ENCODE results near the gene LSR.
"Not testable (repeated sequence)": the region's sequence is repeated elsewhere in the genome, so short reads cannot be mapped to it uniquely, and the experiment has no call there.

The LSR gene

DNA sequence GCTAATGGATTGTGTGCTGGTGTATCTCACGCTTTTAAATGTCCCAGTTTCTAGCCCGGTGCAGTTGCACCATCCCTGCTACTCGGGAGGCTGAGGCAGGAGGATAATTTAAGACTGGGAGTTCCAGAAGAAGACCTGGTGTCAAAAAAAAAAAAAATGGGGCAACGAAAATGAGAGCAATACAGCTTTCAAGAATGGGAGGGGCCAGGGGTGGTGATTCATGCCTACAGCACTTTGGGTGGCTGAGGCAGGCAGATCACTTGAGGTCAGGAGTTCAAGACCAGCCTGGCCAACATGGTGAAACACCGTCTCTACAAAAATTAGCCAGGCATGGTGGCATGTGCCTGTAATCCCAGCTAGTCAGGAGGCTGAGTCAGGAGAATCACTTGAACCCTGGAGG is 37.3 kb downstream of the LSR start:
- not testable (repeated sequence) for DNase-seq (ENCODE audit: low spot score)

DNA sequence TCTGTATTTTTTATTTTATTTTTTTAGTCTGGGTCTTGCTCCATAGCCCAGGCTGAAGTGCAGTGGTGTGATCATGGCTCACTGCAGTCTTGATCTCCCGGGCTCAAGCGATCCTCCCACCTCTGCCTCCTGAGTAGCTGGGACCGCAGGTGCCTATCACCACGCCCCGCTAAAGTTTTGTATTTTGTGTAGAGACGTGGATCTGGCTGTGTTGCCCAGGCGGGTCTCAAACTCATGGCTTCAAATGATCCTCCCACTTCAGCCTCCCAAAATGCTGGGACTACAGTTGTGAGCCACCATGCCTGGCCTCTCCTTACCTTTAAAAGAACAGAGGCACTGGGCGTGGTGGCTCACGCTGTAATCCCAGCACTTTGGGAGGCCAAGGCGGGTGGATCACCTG is 38.9 kb downstream of the LSR start:
- no peak for DNase-seq (ENCODE audit: low spot score)

- DNase-seq (ENCODE audit: low spot score): no peak
These were observed 39.5 kb downstream of the LSR start for GRCh38 chr19:35288331-35288730.

GRCh38 chr19:35288906-35289305 is 40.1 kb downstream of the LSR start:
- no peak for DNase-seq (ENCODE audit: low spot score)

- no peak for DNase-seq (ENCODE audit: low spot score)
These were observed 41.8 kb downstream of the LSR start for GRCh38 chr19:35290381-35291127.

- no peak for DNase-seq (ENCODE audit: low spot score)
These were observed 42.5 kb downstream of the LSR start for GRCh38 chr19:35291259-35291658.

GRCh38 chr19:35291916-35292315 is 43.1 kb downstream of the LSR start, which contains the start of gene MAG:
Gene MAG, plus strand, starts transcription at chr19:35292161. Its CDS starts 3,248 bp downstream, at chr19:35295409.
- DNase-seq (ENCODE audit: low spot score): no peak

DNA sequence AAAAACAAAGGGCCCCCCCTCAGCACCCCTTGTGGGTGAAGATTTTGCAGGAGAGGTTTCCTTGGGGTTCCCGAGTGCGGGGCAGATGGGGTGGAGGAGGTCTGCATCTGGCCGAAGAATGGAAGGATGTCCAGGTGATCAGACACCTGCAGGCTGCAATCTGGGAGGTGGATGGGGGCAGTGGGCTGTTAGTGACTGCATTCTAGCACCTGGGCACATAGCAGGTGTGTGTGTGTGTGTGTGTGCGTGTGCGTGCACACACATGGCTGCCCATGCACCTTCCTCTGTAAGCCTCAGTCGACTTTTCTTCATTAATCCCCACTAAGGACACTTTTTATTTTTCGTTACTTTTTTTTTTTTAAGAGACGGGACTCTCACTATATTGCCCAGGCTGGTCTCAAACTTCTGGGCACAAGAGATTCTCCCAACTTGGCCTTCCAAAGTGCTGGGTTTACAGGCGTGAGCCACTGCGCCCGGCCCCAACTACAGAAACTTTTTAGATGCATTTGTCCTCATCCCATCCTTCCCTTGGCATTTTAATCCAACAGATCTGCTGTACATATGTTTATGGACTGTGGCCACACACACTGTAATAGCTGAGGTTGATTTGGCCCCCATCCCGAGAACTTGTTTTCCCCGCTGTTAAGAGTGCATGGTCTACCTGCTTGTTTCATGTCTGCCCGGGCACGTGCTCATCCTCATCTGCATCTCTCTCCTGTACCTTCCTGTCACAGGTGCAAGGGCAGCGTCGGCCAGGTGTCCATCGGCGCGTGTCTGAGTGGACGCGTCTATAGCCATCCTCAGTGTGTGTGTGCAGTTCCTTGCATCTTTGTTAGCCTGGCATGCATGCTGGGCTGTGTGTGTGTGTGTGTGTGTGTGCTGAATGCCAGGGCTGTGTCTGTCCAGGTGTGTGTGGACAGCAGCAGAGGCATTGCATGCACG is 43.9 kb downstream of the LSR start:
- DNase-seq (ENCODE audit: low spot score): no peak

- no peak for DNase-seq (ENCODE audit: low spot score)
These were observed 44.5 kb downstream of the LSR start for GRCh38 chr19:35293363-35293739.

DNA sequence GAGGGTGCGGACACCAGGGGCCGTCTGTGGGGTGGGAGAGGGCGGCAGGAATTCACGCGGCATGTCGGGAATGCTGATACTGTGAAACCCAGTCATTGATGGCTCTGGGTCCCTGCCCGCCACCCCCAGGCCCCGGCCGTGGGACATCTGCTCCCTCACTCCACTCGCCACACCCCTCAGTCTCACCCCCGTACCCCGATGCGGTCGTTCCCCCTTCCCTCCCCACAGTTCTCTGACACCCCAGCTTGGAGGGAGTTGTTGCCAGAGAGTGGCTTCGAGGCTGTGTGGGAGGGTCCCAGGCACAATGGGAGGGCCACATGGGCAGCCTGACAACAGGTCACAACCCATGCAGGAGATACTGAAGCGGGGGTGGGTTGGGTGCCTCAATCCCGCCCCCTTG is 45.0 kb downstream of the LSR start:
- no peak for DNase-seq (ENCODE audit: low spot score)

DNA sequence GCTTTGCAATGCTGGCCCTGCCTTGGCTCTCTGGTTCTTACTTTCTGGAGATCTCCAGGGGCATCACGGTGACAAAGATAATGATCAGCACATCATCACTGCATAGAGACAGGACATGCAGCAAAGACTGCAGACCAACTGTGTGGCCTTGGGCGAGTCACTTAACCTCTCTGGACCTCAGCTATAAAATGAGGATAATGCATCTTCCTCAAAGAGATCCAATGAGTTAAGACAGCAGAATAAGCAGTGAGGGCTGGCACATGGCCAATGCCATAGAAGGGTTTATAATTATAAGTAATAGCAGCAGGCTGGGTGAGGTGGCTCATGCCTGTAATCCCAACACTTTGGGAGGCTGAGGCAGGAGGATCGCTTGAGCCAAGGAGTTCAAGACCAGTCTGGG is 45.5 kb downstream of the LSR start:
- DNase-seq (ENCODE audit: low spot score): no peak

DNA sequence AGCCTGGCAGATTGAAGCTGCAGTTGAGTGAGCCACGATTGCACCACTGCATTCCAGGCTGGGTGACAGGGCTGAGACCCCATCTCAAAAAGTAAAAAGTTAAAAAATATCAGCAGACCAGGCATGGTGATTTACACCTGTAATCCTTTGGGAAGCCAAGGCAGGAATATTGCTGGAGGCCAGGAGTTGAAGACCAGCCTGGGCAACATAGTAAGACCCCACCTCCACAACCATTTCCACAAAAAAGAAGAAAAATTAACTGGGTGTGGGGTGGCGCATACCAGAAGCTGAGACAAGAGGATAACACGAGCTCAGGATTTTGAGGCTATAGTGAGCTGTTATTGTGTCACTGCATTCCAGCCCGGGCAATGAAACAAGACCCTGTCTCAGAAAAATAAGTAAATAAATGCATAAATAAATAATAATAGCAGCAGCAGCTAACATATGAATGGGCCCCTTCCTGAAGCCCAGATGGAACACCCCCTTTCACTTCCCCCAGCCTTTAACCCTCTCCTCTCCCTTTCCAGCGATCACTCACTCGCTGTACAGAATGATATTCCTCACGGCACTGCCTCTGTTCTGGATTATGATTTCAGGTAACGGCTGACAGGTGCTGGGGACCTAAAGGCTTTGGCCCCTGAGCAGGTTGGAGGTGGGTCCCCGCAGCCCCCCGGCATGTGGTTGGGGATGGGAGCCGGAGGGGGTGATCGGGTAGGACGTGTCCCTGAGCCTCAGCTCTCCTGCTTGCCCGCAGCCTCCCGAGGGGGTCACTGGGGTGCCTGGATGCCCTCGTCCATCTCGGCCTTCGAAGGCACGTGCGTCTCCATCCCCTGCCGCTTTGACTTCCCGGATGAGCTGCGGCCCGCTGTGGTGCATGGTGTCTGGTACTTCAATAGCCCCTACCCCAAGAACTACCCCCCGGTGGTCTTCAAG is 46.3 kb downstream of the LSR start:
- DNase-seq (ENCODE audit: low spot score): no peak

- DNase-seq (ENCODE audit: low spot score): no peak
These were observed 47.1 kb downstream of the LSR start for GRCh38 chr19:35295792-35296462.

GRCh38 chr19:35296644-35297514 is 48.1 kb downstream of the LSR start:
- DNase-seq (ENCODE audit: low spot score): no peak

- DNase-seq (ENCODE audit: low spot score): no peak
These were observed 48.7 kb downstream of the LSR start for GRCh38 chr19:35297515-35297848.

DNA sequence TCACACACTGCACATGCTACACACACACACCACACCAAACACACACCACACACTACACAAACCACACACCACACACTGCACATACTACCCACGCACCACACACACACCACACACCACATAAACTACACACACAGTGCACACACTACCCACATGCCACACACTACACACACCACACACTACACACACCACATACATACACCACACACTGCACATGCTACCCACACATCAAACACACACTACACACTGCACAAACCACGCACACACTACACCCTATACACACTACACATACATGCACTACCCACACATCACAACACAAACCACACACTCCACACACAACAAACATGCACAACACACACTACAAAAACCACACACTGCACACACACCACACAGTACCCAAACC is 49.1 kb downstream of the LSR start:
- no peak for DNase-seq (ENCODE audit: low spot score)

GRCh38 chr19:35298561-35298972 is 49.8 kb downstream of the LSR start:
- DNase-seq (ENCODE audit: low spot score): no peak

DNA sequence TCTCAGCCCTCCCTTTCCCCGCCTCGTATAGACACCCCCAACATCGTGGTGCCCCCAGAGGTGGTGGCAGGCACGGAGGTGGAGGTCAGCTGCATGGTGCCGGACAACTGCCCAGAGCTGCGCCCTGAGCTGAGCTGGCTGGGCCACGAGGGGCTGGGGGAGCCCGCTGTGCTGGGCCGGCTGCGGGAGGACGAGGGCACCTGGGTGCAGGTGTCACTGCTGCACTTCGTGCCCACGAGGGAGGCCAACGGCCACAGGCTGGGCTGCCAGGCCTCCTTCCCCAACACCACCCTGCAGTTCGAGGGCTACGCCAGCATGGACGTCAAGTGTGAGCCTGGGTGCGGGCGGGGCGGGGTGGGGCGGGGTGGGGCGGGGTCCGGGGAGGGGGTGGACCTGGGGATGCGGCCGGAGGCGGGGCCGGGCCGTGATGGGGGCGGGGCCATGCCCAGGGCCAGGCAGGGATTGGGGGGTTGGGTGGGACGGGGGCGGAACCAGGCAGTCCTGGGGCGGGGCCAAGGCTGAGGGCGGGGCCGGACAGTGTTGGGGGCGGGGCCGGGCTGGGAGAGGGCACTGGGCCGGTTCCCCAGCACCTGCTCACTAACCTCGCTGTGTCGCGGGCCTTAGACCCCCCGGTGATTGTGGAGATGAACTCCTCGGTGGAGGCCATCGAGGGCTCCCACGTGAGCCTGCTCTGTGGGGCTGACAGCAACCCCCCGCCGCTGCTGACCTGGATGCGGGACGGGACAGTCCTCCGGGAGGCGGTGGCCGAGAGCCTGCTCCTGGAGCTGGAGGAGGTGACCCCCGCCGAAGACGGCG is 50.9 kb downstream of the LSR start:
- DNase-seq (ENCODE audit: low spot score): no peak

DNA sequence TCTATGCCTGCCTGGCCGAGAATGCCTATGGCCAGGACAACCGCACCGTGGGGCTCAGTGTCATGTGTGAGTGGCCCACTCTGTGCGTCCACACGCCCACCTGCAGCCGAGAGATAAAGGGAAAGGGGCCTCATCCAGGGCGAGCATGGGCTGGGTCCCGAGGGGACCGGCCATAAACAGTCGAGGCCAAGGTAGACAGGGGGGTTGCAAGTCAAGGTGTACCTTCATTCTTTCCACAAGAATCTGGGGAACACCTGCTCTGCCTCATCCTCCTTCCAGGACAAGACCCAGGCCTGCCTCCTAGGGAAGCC is 51.5 kb downstream of the LSR start:
- no peak for DNase-seq (ENCODE audit: low spot score)

- DNase-seq (ENCODE audit: low spot score): no peak
These were observed 53.2 kb downstream of the LSR start for GRCh38 chr19:35301961-35302360.

Measured in LoVo (cell line).